HG03575 (cell line): ENCODE measurements around the gene PTCRA.
"Not testable (repeated sequence)": the region's sequence is repeated elsewhere in the genome, so short reads cannot be mapped to it uniquely, and the experiment has no call there.

ENCODE experiments used
- ATAC-seq: cut with Tn5 transposase; IDR thresholded peaks from one replicate; pipeline ENCODE4 v1.9.1; 2021; ENCODE audit not compliant: unreplicated experiment, insufficient number of reproducible peaks, low FRiP score; ENCODE audit errors: extremely low read depth

Gene PTCRA

DNA sequence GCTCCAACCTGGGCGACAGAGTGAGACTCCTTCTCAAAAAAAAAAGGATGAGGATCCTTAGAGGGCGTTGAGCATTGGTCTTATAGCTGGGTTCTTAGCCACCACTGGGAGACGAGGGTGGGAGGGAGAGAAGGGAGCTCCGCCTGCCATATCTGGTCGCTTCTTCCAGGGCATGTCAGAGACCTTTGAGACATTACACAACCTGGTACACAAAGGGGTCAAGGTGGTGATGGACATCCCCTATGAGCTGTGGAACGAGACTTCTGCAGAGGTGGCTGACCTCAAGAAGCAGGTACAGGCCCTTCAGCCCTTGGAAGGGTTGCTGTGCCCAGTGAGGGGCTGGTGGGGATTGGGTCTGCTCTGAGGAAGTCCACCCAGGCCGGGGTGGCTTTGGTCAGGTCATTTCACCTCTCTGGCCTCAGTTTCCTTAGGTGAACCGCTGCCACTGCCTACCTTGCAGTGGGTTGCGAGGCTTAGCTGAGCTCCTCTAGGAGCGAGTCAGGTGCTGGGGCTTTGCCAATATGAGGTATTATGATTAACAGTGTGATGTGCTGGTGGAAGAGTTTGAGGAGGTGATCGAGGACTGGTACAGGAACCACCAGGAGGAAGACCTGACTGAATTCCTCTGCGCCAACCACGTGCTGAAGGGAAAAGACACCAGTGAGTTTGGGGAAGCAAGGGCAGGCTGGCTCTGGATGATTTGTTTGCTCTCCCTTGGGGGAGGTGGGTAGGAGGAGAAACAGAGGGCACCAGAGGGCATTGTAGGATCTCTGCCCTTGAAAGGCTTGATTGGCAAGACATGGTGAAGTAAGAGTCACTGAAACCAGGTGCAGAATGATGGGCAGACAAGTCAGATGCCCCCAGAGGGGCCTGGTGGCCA is 21.9 kb downstream of the PTCRA start:
- no peak for ATAC-seq

DNA sequence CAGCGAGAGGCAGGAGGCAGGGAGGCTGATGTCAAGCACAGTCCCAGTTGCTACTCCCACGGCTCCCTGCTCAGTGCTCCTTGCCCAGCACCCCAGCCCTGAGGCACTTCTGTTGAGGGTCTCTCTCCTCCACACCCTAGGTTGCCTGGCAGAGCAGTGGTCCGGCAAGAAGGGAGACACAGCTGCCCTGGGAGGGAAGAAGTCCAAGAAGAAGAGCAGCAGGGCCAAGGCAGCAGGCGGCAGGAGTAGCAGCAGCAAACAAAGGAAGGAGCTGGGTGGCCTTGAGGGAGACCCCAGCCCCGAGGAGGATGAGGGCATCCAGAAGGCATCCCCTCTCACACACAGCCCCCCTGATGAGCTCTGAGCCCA is 22.6 kb downstream of the PTCRA start:
- ATAC-seq = no peak

DNA sequence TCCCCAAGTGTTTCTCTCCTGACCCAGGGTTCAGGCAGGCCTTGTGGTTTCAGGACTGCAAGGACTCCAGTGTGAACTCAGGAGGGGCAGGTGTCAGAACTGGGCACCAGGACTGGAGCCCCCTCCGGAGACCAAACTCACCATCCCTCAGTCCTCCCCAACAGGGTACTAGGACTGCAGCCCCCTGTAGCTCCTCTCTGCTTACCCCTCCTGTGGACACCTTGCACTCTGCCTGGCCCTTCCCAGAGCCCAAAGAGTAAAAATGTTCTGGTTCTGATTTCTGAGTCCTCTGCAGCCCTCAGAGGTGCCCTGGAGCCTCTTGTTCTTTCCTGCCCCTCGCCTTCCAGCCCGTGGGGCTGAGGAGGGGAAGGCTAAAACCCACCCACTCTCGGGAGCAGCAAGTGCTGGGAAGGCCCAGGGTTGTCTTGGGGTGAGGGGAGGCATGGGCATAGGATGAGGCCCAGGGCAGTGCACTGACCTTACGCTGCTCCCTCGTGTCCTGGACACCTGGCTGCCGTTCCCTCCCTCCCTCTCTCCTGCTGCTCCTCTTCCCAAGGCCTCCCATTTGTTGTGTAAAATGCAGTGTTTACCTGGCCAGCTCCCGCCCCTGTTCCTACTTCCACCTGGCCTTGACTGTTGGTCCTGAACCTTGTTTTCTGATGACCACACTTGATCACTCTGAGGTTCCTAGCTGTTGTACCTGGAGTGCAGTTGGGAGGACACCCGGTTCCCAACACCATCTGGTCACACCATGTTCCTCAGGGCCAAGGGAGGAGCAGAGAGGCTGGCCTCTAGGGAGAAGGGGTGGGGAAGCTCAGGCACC is 23.3 kb downstream of the PTCRA start:
- ATAC-seq = no peak

DNA sequence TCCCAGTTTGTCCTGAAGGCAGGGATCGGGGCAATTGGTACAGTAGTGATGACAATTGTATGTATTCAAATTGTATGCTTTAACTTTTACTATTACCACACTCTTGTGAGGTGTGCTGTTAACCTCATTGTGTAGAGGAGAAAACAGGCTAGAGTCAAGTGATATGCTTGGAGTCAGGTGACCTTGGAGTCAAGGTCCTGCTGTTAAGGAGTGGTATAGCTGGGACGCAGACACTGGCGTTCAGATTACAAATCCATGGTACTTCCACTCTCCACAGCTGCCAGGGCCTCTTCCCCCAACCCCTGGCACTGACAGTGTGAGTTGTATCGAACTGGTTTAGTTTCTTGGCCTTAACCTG is 23.9 kb downstream of the PTCRA start:
- no peak for ATAC-seq

DNA sequence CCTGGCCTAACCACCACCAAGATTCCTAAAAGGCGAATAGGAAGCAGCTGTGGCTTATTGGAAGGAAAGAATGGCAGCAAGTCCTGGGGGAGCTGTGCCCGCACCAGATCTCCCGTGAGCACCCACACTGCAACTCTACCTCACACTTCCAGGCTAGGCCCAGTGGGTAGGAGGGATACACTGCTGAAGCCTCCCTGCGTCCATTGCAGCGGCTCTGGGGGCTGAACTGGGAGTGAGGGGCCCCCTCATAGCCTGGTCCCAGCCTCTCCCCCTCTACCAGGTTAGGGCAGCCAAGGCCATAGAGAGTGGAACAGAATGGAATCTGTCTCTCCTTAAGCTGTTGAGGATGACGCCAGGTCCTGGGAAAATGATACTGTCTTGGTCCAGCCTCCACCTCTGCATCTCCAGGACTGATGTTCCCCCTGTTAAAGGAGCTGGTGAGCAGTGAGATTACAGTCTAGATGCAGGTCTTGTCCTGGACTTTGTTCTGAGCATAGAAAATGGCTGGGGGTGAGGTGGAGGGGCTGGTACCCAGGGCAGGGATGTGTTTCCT is 24.7 kb downstream of the PTCRA start:
- no peak for ATAC-seq

DNA sequence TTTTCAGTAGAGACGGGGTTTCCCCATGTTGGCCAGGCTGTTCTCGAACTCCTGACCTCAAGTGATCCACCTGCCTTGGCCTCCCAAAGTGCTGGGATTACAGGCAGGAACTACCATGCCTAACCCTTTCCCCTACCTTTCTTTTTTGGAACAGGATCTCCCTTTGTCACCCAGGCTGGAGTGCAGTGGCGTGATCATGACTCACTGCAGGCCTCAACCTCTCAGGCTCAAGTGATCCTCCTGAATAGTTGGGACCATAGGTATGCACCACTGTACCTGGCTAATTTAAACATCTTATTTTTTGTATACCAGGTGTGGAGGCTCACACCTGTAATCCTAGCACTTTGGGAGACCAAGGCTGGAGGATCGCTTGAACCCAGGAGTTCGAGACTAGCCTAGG is 25.5 kb downstream of the PTCRA start:
- not testable (repeated sequence) for ATAC-seq

DNA sequence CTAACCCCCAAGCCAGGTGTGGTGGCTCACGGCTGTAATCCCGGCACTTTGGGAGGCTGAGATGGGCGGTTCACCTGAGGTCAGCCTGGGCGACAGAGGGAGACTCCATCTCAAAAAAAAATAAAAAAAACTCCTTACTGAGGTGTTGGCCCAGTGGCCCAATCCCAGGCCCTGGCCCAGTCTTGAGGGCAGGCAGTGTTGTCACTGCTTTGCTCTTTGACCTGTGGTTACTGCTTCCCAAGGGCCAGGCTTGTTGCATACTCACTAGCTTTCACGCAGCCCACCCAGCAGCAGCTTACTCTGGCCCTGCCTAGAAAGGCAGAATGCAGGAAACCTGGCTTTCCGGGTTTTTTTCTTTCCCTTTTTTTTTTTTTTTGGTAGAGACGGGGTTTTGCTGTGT is 26.6 kb downstream of the PTCRA start:
- ATAC-seq = no peak

DNA sequence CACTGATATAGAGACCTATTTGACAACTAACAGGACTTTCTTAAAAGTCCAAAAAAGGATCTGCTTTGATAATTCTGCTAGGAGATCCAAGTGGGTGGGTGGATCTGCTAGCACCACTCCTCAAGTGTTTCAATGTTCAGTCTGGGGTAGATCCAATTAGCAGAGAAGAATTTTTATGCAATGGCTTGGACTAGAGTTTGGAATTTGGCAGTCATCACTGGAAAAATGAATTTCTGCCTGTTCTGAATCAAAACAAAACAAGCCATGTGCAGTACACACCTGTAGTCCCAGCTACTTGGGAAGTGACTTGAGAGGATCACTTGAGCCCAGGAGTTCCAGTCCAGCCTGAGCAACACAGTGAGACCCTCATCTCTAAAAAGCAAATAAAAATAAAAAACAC is 32.1 kb downstream of the PTCRA start:
- no peak for ATAC-seq

DNA sequence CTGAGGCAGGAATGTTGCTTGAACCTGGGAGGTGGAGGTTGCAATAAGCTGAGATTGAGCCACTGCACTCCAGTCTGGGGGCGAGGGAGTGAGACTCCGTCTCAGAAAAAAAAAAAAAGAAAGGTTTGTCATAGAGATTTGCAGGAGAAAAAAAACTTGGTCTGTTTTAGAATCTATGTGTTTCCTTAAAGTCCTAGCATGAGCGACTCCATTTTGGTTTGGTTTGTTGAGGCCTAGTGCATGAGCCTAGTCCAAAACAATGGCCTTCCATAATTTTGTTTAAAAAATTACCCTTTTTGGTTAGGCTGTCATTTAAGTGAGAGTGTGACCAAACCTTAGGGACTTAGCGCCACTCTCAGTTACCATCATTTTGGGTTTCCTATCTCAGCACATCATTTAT is 36.5 kb downstream of the PTCRA start:
- ATAC-seq = no peak

DNA sequence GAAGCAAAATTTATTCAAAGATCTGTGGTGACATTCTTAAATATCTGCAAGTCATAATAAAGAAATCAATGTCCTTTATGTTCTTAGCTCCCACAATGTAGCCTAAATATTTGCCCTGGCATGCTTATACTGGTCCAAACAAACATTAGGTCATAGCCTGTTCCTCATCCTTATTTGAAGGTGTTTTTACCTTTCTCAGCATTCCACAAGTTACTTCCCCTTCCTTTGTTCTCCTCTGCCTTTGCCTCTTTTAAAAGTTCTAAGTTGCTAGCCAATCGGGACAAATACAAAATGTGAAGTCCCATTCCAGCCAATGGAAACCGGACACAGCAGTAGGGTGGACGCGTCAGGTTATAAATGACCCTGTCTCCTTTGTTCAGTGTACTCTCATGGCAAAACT is 38.6 kb downstream of the PTCRA start:
- not testable (repeated sequence) for ATAC-seq

DNA sequence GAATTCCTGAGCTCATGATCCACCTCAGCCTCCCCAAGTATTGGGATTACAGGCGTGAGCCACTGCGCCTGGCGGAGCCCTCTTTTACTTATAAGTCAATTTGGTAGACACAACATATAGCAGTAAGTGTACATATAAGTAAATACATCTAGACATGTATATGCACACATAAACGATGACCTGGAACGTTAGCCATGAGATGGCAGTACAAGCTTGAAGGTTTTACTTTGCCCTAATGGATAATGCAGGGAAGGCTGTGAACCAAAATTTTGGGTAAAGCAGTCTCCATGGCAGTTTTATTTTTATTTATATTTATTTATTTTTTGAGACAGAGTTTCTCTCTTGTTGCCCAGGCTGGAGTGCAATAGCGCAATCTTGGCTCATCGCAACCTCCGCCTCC is 42.3 kb downstream of the PTCRA start:
- ATAC-seq = no peak

DNA sequence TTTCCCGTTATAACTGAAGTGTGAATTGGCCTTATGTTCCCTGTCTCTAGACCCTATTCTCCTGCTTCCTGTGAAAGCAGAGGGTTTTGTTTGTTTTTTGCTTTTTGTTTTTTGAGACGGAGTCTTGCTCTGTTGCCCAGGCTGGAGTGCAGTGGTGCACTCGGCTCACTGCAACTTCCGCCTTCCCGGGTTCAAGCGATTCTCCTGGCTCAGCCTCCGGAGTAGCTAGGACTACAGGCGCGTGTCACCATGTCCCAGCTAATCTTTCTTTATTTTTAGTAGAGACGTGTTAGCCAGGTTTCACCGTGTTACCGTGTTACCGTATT is 44.0 kb downstream of the PTCRA start:
- no peak for ATAC-seq

DNA sequence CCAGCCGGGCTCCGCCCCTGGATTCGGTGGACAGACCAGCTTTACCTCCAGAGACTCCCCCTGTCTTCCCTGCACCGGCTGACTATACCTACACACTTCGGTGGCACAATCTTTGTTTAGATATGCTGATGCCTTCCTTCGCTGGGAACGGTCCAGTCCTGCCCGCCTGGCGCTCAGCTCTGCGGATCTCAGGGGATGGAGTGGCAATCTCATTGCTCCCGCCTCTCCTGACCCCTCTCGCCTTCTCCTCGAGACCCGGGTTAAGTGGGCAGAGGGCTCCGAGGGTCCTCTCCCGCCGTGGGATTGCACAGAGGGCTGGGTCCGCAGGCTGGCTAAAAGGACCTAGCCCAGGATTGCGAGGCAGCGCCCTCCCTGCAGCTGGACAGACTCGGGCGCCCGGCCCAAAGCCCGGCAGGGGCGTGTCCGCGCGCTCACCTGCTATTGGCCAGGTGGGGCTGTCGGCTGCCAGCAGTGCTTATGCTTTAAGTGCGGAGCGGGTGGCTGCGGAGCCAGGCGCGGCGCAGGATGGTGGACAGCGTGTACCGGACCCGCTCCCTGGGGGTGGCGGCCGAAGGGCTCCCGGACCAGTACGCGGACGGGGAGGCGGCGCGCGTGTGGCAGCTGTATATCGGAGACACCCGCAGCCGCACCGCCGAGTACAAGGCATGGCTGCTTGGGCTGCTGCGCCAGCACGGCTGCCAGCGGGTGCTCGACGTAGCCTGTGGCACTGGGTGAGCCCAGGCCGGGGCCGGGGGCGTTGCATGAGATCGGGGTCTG is 44.6 kb downstream of the PTCRA start, which contains the start of gene GNMT:
Gene GNMT, plus strand, starts transcription at position 512 of the 777 bp plus-strand sequence. Its CDS starts 14 bp downstream, at position 526.
- ATAC-seq = no peak

DNA sequence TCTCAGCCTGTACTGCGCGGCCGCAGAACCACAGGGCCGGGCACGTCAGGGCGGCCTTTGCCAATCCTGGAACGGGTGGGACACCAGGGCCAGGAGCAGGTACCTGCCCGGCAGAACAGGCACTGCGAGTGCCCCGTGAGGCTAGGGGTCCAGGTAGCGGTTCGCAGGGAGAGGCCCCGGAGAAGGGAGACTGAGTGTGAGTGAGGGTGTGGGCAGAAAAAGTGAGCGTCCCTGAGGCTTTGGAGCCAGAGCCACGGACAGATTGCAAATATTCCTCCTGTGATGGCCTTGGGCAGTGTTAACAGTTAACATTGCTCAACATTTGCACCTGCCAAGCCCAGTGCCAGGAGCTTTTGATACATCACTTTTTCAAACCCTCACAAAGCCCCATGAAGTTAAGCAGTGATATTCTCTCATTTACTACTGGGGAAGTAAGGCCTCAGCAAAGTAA is 45.2 kb downstream of the PTCRA start:
- no peak for ATAC-seq

DNA sequence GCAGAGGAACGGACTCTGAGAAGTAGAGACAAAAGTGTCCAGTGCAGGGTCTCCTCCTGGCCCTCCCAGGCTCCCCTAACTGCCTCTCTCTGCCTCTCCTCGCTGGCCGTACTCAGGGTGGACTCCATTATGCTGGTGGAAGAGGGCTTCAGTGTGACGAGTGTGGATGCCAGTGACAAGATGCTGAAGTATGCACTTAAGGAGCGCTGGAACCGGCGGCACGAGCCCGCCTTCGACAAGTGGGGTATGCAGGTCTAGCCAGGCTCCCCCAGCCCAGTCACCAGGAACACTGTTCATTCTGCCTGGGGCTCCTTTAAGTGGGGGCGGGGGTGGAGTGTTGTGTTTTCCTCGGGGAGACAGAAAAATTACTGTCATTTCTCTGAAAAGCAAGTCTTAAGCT is 46.2 kb downstream of the PTCRA start:
- ATAC-seq = no peak

DNA sequence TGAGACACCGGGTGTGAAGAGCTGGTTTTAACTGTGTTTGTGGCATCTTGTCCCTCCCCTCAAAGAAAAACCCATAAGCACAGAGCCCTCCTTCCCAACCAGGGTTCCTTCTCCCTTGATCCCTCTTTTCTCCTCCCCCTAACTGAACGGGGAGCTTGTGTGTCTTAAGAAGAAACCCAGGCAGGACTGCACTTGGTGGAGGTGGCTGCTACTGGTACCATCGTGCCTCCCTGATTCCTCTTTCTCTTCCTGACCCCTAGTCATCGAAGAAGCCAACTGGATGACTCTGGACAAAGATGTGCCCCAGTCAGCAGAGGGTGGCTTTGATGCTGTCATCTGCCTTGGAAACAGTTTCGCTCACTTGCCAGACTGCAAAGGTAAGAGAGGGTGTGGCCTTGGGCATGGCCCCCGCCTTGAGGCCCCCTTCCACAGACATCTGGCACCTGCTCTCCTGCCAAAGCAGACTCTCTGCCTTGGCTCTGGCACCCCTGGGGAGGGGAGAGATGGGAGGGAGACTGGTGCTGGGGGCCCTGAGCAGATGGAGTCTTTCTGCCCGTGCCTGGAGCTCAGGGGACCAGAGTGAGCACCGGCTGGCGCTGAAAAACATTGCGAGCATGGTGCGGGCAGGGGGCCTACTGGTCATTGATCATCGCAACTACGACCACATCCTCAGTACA is 46.8 kb downstream of the PTCRA start:
- ATAC-seq = no peak

DNA sequence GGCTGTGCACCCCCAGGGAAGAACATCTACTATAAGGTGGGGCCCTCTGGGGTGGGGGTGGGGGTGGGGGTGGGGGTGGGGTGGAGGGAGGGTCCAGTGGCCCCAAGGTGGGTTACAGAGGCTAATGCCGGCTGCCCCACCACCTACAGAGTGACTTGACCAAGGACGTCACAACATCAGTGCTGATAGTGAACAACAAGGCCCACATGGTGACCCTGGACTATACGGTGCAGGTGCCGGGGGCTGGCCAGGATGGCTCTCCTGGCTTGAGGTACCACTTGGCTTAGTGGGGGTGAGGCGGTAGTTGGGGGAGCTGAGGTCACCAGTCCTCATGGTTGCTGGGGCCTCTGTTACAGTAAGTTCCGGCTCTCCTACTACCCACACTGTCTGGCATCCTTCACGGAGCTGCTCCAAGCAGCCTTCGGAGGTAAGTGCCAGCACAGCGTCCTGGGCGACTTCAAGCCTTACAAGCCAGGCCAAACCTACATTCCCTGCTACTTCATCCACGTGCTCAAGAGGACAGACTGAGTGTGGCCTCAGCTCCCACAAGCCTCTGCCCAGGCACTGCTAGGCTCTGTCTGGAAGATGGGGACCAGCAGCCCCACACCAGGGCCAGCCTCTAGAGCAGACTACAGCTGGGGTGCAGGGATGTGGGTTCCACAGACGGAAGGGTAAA is 47.5 kb downstream of the PTCRA start:
- no peak for ATAC-seq

DNA sequence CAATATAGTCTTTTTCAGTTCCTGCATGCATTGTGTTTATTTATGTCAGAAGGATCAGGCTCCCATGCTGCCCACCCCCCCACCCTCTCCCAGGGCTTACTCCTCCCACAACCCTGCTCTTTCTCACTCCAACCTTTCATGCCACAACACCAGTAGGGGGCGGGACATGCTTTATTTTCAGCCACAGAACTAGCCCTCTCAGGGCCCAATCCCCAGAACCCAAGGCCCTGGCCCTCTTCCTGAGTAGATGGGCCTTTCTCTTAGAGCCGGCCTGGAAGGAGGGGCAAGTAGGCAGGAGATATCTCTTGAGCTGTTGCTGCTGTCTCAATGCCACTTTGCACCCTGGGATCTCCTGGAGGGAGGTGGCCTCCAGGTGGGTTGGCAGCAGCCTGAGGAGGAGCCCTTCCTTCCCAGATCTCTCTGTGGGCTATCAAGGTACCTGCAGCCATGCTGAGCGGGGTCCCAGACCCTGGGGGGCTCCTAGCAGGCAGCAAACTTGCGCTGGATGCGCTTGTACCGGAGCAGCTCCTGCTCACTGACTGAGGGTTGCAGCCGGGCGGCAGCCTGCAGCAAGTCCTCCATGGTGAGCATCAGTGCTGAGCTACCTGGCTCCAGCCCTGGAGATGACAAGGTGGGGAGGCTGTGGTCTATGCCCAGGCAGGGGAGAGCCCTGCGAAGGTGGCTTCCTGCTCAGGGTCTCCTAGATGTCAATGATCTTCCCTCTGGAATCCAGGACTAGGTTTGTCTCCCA is 48.2 kb downstream of the PTCRA start:
- ATAC-seq = no peak
